Hypothalamus (tissue), 51 donors: ENCODE data around the gene HSD17B12.

ENCODE experiments used
- DNase-seq, 51 donors: peaks; one replicate each; lab custom pipeline; 2025; lab: John Stamatoyannopoulos, UW

Gene HSD17B12

DNA sequence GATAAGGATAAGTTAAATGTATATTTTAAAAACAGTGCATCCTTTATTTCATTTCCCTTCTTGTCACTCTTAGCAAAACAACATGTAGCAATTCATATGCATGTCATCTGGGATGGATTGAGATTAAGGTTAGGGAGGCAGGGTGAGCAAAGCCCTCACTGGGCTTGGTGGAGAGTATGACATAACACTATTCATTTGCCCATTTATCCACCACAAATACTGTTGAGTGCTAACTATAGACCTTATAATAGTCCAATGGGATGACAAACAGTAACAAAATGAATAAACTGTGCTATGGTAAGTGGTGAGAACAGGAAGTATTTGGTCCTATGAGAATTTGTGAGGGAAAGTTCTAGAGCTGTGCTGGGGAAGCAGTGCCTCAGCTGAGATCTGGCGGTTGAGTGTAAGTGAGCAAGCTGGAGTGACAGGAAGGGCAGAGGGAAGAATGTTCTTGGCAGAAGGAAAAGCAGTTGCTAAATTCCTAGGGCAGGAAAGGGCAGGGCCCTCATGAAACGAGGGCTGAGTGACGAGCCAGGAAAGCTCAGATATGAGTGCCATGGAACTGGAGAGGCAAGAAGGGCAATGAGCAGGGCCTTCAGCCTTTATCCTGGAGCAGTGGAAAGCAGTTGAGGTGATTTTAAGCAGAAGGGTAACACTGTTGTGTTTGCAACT is 6.7 kb downstream of the HSD17B12 start:
- DNase-seq = no peak

DNA sequence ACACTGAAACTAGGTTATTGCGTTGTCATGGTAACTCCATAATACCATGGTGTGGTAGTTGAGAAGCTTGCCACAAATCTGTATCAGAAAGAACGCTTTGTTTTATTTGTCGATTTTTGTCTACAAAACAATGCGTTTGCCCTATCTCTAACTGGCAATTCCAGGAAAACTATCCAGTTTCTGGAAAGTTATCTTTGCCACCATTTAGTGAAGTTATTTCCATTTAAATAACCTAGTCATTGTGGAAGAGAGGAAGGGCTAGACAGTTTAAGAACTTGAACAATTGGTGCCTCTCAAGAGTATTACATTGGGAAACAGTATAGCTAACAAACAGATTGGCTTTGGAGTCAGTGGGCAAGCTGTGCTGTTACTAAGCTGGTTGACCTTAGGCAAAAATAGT is 7.9 kb downstream of the HSD17B12 start:
- DNase-seq = no peak

DNA sequence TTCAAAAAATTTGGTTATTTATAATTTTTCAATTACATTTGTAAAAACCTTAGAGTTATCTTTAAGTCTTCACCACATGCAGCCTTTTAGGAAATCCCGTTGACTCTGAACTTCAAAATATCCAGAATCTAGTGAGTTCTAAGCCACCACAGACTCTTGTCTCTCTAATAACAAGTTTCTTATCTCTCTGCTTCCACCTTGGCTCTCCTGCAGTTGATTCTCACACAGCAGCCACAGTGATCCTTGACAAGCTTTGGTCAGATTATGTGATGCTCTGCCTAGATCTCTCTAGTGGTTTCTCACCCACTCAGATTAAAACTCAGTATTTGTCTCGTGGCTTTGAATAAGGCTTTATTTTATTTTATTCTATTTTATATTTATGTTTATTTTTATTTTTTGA is 8.6 kb downstream of the HSD17B12 start:
- no peak for DNase-seq

DNA sequence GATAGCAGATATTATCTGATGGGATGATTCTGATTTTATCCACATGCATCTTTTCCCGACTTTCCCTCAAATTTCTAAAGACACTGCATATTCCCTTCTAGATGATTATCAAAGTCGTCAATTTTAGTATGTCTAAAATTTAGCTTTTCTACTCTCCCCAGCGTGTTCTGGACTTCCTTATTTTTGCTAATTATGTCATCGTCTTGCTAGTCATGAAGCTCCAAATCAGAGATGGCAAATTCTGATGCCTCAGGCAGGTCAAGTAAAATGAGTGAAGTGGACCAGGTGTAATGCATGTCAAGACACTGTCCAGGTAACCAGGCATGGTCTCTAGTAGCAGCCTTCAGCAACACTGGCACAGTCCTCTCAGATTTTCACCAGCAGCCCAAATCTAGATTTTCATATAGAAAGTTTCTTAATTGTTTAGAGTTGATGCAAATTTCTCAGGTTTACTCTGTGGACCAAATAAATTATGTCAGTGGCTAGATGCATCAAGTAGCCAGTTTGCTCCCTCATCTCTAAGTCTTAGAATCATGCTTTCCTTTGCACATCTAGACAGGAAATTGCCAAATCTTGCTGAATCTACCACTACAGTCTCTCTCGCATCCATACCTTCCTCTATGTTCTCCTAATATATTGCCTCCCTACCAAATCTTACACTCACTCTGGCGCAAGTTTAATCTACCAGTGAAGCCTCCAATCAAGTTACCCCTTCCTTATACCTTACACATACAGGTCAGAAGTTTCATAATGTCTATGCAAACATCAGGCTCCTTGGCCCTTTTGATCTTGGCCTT is 10.6 kb downstream of the HSD17B12 start:
- DNase-seq = no peak

DNA sequence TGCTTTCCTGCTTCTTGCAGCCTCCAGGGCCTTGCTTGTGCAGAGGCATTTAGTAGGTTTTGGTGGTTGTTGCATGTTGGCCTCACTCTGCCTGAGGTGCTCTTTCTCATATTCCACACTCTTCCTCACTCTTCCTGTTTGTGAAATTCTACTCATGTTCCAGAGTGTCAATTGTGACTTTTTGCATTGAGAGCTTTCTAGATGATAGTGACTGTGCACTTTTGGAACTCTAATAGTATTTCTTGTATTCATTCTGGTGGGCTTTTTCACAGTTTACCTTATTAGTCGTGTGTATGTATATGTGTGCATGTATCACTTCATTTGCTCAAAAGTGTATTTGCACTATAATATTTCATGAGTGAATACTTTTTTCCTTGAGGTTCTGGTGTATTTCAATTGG is 11.3 kb downstream of the HSD17B12 start:
- DNase-seq = no peak

DNA sequence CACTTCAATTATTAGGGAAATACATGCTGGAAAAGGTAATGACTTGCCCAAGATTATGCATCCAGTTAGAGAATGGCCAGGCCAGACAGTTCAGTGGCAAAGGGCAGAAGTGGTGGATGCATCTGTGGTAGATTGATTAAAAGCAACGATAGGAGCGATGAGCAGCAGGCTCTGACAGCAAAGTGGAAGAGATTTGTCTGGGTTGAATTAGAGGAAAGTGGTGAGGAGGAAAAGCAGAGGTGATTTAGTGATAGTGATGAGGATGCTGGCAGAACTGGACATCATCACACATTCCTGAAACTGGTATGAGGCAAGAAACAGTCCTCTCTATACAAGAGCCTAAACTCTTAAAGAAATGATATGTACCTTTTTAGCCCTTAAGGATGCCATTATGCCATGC is 12.5 kb downstream of the HSD17B12 start:
- no peak for DNase-seq

DNA sequence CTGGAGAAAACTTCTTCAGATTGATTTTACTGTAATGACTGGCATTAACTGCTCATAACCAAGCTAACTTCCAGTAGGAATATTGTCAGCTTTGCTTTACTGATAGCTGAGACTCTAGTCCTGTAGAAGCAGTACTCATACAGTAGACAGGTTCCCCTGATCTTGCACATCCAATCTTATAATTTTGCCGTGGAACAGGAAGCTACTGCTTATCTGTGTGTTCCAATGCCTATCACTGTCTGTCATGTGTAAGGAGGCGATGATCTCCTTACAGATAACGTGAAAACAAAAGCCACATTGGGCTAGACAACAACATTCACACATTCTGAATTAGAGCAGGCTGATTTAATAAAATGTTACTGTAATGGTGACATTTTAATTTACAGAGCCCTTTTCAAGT is 13.2 kb downstream of the HSD17B12 start:
- DNase-seq = no peak

DNA sequence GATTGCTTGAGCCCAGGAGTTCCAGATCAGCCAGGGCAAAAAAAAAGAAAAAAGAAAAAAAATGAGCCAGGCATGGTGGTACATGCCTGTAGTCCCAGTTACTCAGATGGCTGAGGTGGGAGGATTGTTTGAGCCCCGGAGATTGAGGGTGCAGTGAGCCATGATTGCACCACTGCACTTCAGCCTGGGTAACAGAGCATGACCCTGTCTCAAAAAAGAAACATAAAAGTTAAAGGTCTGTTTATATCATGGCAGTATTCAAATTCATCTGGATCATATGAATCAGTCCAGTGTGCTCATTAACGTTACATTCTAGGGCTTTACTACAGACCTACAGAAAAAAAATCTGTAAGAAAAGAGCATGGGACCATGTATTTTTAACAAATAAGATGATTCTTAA is 13.9 kb downstream of the HSD17B12 start:
- DNase-seq = no peak

DNA sequence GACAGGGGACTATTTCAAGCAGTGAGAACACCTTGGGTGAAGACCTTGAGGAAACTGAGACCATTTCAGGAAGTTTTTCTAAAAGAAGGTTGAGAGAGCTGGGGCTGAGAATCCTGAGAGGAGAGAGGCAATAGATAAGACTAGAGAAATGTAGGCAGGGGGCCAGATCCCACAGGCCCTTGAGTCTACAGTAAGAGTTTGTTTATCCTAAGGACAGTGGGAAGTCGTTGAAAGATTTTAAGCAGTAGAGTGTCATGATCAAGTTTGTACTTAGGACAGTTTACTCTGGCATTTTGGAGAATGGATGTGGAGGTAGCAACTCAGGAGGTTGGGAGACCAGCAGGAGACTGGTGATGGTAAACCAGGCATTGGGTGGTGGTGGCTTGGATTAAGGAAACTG is 17.1 kb downstream of the HSD17B12 start:
- no peak for DNase-seq

DNA sequence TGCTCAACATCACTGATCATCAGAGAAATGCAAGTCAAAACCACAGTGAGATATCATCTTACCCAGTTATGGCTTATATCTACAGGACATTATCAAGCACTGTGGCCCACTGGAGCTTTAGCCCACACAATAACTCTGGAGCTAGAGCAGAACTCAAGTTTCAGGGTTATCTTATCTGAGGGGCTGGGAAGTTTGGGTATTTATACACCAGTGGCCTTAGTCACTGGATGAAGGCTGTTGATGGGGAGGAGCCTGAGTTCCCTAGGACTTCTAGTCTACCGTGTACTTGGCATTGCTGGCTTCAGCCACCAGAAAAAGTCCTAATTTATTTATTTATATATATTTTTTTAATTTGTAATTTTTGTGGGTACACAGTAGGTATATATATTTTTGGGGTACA is 19.3 kb downstream of the HSD17B12 start:
- DNase-seq = no peak

DNA sequence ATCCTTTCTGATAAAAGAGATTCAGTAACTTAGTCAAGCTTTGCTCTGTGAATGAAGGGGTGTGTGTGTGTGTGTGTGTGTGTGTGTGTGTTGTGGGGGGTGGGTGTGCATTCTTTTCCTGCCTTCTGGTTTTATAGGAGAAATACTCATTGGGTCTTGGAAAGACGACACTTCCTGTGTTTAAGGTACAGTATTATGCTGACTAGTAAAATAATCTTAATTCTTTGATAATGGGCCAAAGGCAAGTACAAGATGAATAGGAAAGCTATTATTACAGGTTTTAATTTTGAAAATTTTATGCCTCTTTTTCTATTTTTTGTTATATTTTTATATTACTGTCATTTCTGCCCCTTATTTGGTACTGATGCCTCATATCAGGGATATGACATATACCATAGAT is 26.1 kb downstream of the HSD17B12 start:
- no peak for DNase-seq

DNA sequence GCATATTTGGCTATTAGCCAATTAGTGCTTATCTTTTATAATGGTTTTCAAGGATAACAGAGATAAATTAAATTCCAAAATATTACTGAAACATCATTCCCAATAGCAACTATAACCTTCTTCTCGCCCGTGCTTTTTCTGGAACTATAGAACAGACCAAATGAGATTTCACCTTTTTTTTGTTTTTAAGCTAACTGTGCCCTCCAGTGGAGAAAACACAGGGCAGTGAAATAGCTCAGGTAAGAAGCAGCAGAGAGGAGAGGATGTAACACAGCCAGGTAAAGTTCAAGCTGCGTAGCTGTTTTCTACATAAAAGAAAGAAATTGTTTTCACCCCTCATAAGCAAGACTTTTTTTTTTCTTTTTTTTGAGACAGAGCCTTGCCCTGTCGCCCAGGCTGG is 28.2 kb downstream of the HSD17B12 start:
- DNase-seq = no peak

DNA sequence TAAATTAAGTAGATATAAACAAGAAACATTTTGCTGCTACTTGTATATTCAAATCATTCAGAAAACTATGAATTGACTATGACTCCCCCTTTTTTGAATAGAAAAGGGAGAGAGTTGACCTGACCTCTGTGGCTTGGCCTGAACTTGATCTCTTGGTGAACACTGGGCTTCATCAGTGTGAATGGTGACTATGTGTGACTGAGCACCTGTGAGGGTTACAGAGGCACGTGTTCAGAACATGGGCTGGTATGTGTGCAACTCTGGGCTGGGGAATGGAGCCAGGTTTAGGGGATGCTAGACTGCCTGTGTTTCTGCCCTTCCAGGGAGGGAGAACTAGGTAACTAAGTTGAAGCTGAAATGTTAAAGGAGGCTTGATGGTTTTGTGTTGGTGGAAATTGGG is 29.2 kb downstream of the HSD17B12 start:
- DNase-seq = no peak

DNA sequence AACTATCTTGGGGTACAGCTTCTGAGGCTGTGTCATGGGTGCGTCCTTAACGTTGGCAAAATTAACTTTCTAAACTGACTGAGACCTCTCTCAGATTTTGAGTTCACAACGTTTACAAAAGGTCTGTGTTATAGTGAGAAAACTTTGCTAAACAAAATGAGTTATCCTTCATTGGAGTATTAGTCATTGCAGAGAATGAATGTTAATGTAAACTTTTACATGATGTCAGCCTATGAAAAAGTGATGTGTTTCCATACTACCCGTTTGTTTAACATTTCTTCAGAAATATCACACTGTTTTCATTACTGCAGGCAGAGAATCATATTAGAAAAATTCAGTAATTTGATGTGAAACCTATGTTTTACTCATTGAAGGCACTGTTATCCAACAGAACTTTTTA is 32.1 kb downstream of the HSD17B12 start:
- no peak for DNase-seq

DNA sequence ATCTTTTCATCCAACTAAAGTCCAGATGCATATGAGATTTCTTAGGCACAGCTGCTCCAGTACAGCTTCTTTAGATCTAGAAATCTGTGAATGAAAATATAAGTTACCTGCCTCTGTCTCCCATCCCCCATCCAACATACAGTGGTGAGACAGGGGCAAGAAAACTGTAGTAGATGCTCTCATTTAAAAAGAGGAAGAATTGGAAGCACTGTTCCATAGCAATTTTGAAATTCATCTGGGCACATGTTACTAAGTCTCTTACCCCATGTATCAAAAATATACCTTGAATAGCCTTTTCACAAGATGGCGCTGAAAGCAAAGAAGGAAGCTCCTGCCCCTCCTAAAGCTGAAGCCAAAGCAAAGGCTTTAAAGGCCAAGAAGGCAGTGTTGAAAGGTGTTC is 37.8 kb downstream of the HSD17B12 start:
- no peak for DNase-seq

DNA sequence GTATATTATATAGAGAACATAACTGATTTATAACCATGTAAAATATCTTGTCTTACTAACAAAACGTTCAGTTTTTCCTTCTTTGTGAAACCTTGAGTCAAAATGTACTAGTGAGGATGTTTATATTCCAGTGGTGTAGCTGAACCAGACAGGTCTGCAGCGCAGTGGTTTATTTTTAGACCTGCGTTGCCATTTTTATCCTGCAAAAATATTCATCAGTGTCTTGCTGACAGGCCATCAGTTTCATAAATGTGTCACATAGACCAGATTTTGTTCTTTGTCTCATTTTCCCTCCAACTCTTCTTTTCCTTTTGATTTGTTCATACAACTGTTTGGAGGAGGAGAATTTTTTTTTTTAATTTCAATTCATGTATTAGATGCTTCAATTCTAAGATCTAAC is 43.1 kb downstream of the HSD17B12 start:
- DNase-seq = no peak

DNA sequence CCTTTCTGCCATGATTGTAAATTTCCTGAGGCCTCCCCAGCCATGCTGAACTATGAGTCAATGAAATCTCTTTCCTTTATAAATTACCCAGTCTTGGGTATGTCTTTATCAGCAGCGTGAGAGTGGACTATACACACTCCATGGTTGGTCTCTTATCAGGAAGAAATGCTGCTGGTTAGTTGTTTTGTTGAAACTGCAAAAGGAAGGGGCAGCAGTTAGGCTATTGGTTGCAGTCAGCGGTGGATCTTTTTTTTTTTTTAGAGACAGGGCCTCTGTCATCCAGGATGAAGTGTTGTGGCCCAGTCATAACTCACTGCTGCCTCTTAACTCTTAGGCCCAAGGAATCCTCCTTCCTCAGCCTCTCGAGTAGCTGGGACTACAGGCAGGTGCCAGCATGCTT is 51.7 kb downstream of the HSD17B12 start:
- DNase-seq = no peak

DNA sequence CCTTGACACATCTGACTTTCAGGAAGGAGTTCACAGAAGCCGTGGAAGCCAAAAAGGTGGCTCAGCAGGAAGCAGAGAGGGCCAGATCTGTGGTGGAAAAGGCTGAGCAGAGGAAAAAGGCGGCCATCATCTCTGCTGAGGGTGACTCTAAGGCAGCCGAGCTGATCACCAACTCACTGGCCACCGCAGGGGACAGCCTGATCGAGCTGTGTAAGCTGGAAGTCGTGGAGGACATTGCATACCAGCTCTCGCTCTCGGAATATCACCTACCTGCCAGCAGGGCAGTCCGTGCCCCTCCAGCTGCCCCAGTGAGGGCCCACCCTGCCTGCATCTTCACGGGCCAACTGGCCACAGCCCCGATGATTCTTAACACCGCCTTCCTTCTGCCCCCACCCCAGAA is 53.7 kb downstream of the HSD17B12 start:
- no peak for DNase-seq

DNA sequence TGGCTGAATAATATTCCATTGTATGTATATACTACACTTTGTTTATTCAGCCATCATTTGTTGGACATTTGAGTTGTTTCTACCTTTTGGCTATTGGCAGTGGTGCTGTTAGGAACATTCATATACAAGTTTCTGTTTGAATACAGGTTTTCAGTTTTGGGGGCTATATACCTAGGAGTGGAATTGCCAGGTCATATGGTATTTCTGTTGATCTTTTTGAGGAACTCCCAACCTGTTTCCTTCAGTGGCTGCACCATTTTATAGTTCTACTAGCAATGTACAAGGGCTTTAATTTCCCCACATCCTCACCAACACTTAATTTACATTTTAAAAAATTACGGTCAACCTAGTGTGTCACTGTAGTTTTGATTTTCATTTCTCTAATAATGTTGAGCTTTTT is 54.6 kb downstream of the HSD17B12 start:
- no peak for DNase-seq

DNA sequence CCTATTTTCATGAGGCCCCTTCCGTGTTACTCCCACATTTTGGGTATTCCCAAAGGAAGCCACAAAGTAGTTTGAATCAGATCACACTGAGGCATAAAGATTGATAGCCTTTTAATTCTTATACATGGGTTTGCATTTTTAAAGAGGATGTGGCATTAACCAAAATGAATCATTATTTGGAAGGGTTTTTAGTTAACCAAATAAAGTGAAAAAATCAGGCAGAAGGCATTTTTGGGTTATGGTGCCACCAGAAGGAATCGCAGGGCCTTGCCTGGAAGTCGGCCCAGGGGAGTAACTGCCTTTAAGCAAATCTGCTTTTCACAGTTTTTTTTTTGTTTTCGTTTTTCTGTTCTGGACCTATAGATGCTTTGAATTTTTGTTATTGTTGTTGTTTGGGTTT is 55.4 kb downstream of the HSD17B12 start:
- DNase-seq = peak in 1 of 51 donors; percentile 2

DNA sequence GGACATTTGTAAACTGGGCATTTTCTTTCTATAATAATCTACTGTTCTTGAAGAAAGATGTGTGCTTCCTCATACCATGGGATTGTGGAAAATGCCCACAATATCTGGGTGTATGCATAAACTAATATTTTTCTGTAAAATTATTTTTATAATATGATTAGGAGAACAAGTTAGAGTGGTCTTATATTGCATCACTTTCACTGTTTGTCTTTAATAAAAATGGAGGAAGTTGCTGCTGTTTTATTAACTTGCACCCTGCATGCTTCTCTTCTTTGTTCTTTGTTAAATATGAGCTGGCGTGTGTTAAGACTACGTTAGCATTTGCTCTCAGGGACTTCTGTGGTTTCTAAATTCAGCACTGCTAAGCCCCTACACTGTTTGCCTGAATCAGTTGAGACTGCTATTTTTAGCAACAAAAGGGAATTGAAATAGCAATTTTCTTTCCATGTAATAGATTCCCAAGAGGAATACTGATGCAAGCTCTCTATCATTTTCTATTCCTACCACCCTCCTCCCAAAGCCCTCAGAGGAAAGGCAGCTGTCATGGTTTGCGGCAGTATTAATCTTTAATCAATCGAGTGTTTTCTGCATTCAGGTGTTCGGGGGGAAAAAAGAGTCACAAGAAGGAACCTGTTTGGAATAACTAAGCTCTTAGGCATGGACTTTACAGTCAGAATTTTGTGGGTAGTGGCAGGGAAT is 56.1 kb downstream of the HSD17B12 start:
- DNase-seq = peak in 2 of 51 donors; percentile 8 to 46

DNA sequence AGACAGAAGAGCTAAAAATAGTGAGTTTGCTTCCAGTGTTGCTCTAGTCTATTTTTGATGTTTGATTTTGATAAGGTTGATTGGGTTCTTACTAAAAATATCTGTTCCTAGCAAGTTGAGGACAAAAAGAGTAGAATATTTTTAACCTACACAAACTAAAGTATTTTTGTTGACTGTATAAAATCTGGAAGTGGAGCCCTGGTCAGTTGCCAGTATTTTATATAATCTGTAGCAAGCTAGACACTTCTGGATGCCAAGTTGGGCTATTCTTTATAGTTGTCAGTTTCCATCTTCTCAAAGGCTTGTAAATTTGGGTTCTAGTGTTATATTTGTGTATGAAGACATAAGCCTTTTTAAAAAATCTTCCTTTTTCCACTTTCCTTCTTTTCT is 56.7 kb downstream of the HSD17B12 start:
- DNase-seq = no peak
